ENCODE measurements around the gene RGPD5.
"Not testable (repeated sequence)": the region's sequence is repeated elsewhere in the genome, so short reads cannot be mapped to it uniquely, and the experiment has no call there.

DNA sequence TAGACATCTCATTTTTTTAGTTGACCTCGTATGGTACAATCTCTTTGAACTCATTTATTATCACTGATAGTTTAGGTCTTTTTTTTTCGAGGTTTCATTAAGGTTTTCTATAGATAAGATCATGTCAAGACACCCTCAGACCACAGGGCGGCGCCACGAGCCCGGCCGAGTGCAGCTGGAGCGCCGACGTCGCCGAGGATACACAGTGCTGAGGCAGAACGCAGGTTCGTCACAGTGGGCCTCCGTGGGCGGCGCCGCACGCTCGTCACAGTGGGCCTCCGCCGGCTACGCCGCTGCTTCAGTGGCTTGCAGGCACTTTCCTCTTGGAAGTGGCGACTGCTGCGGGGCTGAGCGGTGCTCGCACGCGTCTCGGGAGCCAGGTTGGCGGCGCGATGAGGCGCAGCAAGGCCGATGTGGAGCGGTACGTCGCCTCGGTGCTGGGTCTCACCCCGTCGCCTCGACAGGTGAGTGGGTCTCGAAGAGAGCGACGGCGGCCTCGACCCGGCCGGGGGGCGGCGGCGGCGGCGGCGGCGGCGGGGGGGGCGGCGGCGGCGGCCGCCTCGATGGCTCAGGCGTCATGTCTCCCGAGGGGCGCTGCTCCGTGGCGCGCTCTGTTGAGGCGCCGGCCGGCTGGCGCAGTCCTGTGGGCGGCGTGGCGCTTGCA is at the start of gene RGPD5:
- TF ChIP-seq, protein P1, sequence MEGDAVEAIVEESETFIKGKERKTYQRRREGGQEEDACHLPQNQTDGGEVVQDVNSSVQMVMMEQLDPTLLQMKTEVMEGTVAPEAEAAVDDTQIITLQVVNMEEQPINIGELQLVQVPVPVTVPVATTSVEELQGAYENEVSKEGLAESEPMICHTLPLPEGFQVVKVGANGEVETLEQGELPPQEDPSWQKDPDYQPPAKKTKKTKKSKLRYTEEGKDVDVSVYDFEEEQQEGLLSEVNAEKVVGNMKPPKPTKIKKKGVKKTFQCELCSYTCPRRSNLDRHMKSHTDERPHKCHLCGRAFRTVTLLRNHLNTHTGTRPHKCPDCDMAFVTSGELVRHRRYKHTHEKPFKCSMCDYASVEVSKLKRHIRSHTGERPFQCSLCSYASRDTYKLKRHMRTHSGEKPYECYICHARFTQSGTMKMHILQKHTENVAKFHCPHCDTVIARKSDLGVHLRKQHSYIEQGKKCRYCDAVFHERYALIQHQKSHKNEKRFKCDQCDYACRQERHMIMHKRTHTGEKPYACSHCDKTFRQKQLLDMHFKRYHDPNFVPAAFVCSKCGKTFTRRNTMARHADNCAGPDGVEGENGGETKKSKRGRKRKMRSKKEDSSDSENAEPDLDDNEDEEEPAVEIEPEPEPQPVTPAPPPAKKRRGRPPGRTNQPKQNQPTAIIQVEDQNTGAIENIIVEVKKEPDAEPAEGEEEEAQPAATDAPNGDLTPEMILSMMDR (IDR thresholded peaks at IDR 0.05), result not testable (repeated sequence)
- TF ChIP-seq EP300, POLR2A, POLR2AphosphoS5 (IDR thresholded peaks at IDR 0.05): not testable (repeated sequence)

All from sigmoid colon (tissue), 4 donors.